Right lung (tissue), 5 donors: Measurements from ENCODE around the gene ATG9B. TPM values are rescaled to one million over a fixed set of nuclear protein-coding genes. Genes with fewer than 3 reads are reported as not detected.

ENCODE experiments used
- DNase-seq, 2 donors: peaks; one replicate each; pipeline ENCODE4 v3.0.0-alpha.2; 2013
- polyA plus RNA-seq, 5 donors: library from polyadenylated mRNA; unstranded; fragments of 120-200 nt; gene quantifications; one replicate each; pipeline versions ENCODE4 v1.2.1 to v1.2.3, GENCODE V29; 2013; ENCODE audit warnings: inconsistent platforms in 1 of 5, low replicate concordance in 1 of 5; ENCODE audit not compliant: insufficient read length in 5 of 5, insufficient read depth in 1 of 5

ATG9B gene
- polyA plus RNA-seq, 5 donors, result 1.2 to 4.8 (median 3.6) TPM

GRCh38 chr7:150982351-150982750 lies 41.9 kb downstream of the ATG9B start:
- no peak for DNase-seq

- no peak for DNase-seq
These were observed 42.6 kb downstream of the ATG9B start for GRCh38 chr7:150981644-150982043.

GRCh38 chr7:150980663-150981062 lies 43.6 kb downstream of the ATG9B start:
- no peak for DNase-seq

GRCh38 chr7:150979713-150980390 lies 44.4 kb downstream of the ATG9B start:
- no peak for DNase-seq

GRCh38 chr7:150978126-150978789 lies 46.0 kb downstream of the ATG9B start, which contains the start of gene KCNH2:
Gene KCNH2 (minus strand): TSS chr7:150978321. CDS start chr7:150977913, 408 bp downstream.
- DNase-seq, result no peak

- no peak for DNase-seq
These were observed 46.7 kb downstream of the ATG9B start for GRCh38 chr7:150977382-150978125.

GRCh38 chr7:150976529-150977381 lies 47.5 kb downstream of the ATG9B start:
- no peak for DNase-seq

- DNase-seq, result no peak
These were observed 48.6 kb downstream of the ATG9B start for GRCh38 chr7:150975536-150976319.

GRCh38 chr7:150974468-150975391 lies 49.6 kb downstream of the ATG9B start:
- no peak for DNase-seq

GRCh38 chr7:150973571-150974451 lies 50.5 kb downstream of the ATG9B start:
- DNase-seq, result no peak

- no peak for DNase-seq
These were observed 51.6 kb downstream of the ATG9B start for GRCh38 chr7:150972741-150973140.

GRCh38 chr7:150972023-150972468 lies 52.2 kb downstream of the ATG9B start:
- peak; percentile 71 to 83 for DNase-seq

- DNase-seq, result no peak
These were observed 52.9 kb downstream of the ATG9B start for GRCh38 chr7:150971242-150972022.

GRCh38 chr7:150970424-150970823 lies 53.9 kb downstream of the ATG9B start:
- DNase-seq, result no peak

- no peak for DNase-seq
These were observed 54.8 kb downstream of the ATG9B start for GRCh38 chr7:150969475-150969874.

- no peak for DNase-seq
These were observed 55.4 kb downstream of the ATG9B start for GRCh38 chr7:150968734-150969372.

GRCh38 chr7:150968056-150968733 lies 56.1 kb downstream of the ATG9B start:
- DNase-seq, result no peak
